HepG2 (cell line): ENCODE measurements around the gene BBOF1. TPM values are rescaled to one million over a fixed set of nuclear protein-coding genes. Genes with fewer than 3 reads are reported as not detected.

ENCODE experiments used
- CREM ChIP-seq, 2 experiments: sonication (generic) in 1 of 2; formaldehyde crosslinking in 1 of 2; IDR thresholded peaks; 2 replicates each; pipeline versions ENCODE4 v1.4.0 to v1.6.1; 2016 to 2020; ENCODE audit warnings: antibody characterized with exemption in 1 of 2, mild to moderate bottlenecking in 1 of 2, missing genetic modification reagents in 1 of 2
- ELF1 ChIP-seq: sonication (generic); formaldehyde crosslinking; IDR thresholded peaks from 2 replicates; pipeline ENCODE4 v1.4.0; 2020; ENCODE audit warnings: missing genetic modification reagents
- FOXM1 ChIP-seq: sonication (generic); formaldehyde crosslinking; IDR thresholded peaks from 2 replicates; pipeline ENCODE4 v1.5.0; 2020; ENCODE audit warnings: missing genetic modification reagents
- SYNCRIP ChIP-seq: fragments of 200-400 bp; formaldehyde crosslinking; IDR thresholded peaks from 2 replicates; pipeline ENCODE4 v1.6.1; 2018; ENCODE audit warnings: mild to moderate bottlenecking, low read depth, low read length; ENCODE audit not compliant: insufficient read depth
- TEAD3 ChIP-seq: optimal IDR thresholded peaks from 2 replicates; pipeline ENCODE3; 2016; ENCODE audit warnings: borderline replicate concordance
- ZKSCAN1 ChIP-seq: fragments of 150-350 bp; IDR thresholded peaks from 2 replicates; pipeline ENCODE4 v1.6.1; 2014; ENCODE audit warnings: low read length
- ZNF12 ChIP-seq: sonication (generic); formaldehyde crosslinking; IDR thresholded peaks from 2 replicates; pipeline ENCODE4 v1.5.0; 2020; ENCODE audit warnings: missing genetic modification reagents
- polyA plus RNA-seq, 8 experiments: library from polyadenylated mRNA; depleted of rRNA in 3 of 8; stranded (reverse) in 7 of 8; unstranded in 1 of 8; fragments of >200 nt; fragmentation: Illumina TruSeq in 4 of 8; extraction: Trizol in 4 of 8; gene quantifications; 2 replicates each; pipeline versions ENCODE4 v1.2.1 to v1.2.3, GENCODE V29; 2011 to 2016; ENCODE audit warnings: low read depth in 4 of 8, missing spikeins in 1 of 8, mixed read lengths in 1 of 8; ENCODE audit not compliant: insufficient read depth in 1 of 8
- total RNA-seq, 5 experiments: library from RNA; depleted of rRNA; stranded (reverse); fragments of >200 nt; fragmentation: Illumina TruSeq; extraction: Trizol; gene quantifications; 2 replicates each; pipeline ENCODE4 v1.2.3, GENCODE V29; 2016; ENCODE audit warnings: low read depth in 1 of 5
- TF ChIP-seq, protein P1 (sequence below): sonication (generic); formaldehyde crosslinking; IDR thresholded peaks from 2 replicates; pipeline ENCODE4 v1.4.0; 2020; ENCODE audit warnings: missing genetic modification reagents
- TF ChIP-seq, protein P2 (sequence below): sonication (generic); formaldehyde crosslinking; IDR thresholded peaks from 2 replicates; pipeline ENCODE4 v1.4.0; 2020; ENCODE audit warnings: missing genetic modification reagents, borderline replicate concordance
- TF ChIP-seq, protein P3 (sequence below): sonication (generic); formaldehyde crosslinking; IDR thresholded peaks from 2 replicates; pipeline ENCODE4 v1.4.0; 2020; ENCODE audit warnings: missing genetic modification reagents
- TF ChIP-seq, protein P4 (sequence below), 2 experiments: sonication (generic) in 1 of 2; formaldehyde crosslinking in 1 of 2; IDR thresholded peaks; 2 replicates each; pipeline versions ENCODE4 v1.6.1 to v1.9.0; 2014 to 2022; ENCODE audit warnings: antibody characterized with exemption in 1 of 2, borderline replicate concordance in 1 of 2, inconsistent platforms in 1 of 2, low read depth in 1 of 2, missing genetic modification reagents in 1 of 2

Gene BBOF1
- total and polyA plus RNA-seq, 2 of the 13 experiments (the other 11 are each of a cell fraction or from before 2014, with no cell fraction given), result 1.6 to 2.3 TPM

DNA sequence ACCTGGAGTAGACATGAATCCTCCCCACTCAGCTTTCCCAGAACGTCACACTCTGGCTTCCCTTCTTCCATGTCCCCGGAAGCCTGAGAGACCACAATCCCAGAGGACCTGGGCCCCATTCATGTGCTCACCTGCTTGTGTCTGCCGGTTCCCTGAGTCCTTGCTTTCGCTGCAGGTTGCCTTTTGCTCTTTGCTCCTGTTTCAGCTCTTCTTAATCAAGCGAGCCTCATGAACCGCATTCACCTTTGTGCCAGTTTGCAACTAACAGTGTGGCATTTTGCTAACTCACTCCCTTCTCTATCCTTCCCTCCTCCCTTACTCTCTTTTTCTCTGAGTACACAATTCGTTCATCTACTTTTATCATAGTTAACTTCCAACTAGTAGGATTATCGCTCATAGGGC is 23.2 kb upstream of the BBOF1 start (continued):
- TF ChIP-seq, protein P1, sequence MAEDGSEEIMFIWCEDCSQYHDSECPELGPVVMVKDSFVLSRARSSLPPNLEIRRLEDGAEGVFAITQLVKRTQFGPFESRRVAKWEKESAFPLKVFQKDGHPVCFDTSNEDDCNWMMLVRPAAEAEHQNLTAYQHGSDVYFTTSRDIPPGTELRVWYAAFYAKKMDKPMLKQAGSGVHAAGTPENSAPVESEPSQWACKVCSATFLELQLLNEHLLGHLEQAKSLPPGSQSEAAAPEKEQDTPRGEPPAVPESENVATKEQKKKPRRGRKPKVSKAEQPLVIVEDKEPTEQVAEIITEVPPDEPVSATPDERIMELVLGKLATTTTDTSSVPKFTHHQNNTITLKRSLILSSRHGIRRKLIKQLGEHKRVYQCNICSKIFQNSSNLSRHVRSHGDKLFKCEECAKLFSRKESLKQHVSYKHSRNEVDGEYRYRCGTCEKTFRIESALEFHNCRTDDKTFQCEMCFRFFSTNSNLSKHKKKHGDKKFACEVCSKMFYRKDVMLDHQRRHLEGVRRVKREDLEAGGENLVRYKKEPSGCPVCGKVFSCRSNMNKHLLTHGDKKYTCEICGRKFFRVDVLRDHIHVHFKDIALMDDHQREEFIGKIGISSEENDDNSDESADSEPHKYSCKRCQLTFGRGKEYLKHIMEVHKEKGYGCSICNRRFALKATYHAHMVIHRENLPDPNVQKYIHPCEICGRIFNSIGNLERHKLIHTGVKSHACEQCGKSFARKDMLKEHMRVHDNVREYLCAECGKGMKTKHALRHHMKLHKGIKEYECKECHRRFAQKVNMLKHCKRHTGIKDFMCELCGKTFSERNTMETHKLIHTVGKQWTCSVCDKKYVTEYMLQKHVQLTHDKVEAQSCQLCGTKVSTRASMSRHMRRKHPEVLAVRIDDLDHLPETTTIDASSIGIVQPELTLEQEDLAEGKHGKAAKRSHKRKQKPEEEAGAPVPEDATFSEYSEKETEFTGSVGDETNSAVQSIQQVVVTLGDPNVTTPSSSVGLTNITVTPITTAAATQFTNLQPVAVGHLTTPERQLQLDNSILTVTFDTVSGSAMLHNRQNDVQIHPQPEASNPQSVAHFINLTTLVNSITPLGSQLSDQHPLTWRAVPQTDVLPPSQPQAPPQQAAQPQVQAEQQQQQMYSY (CRISPR knock-in tag), result no peak
- no peak for TF ChIP-seq FOXM1 (CRISPR knock-in tag)
- 0 out of 2 replicates have a peak, but pooled peaks have one; percentile 35 for TF ChIP-seq ZNF12
- TF ChIP-seq, protein P2, sequence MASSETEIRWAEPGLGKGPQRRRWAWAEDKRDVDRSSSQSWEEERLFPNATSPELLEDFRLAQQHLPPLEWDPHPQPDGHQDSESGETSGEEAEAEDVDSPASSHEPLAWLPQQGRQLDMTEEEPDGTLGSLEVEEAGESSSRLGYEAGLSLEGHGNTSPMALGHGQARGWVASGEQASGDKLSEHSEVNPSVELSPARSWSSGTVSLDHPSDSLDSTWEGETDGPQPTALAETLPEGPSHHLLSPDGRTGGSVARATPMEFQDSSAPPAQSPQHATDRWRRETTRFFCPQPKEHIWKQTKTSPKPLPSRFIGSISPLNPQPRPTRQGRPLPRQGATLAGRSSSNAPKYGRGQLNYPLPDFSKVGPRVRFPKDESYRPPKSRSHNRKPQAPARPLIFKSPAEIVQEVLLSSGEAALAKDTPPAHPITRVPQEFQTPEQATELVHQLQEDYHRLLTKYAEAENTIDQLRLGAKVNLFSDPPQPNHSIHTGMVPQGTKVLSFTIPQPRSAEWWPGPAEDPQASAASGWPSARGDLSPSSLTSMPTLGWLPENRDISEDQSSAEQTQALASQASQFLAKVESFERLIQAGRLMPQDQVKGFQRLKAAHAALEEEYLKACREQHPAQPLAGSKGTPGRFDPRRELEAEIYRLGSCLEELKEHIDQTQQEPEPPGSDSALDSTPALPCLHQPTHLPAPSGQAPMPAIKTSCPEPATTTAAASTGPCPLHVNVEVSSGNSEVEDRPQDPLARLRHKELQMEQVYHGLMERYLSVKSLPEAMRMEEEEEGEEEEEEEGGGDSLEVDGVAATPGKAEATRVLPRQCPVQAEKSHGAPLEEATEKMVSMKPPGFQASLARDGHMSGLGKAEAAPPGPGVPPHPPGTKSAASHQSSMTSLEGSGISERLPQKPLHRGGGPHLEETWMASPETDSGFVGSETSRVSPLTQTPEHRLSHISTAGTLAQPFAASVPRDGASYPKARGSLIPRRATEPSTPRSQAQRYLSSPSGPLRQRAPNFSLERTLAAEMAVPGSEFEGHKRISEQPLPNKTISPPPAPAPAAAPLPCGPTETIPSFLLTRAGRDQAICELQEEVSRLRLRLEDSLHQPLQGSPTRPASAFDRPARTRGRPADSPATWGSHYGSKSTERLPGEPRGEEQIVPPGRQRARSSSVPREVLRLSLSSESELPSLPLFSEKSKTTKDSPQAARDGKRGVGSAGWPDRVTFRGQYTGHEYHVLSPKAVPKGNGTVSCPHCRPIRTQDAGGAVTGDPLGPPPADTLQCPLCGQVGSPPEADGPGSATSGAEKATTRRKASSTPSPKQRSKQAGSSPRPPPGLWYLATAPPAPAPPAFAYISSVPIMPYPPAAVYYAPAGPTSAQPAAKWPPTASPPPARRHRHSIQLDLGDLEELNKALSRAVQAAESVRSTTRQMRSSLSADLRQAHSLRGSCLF (CRISPR knock-in tag), result no peak
- TF ChIP-seq ZKSCAN1, result no peak
- peak; percentile 41; the same call in 1 of the 2 replicates for TF ChIP-seq CREM (IDR thresholded peaks at IDR 0.05)
- TF ChIP-seq CREM (CRISPR knock-in tag; IDR thresholded peaks at IDR 0.05), result no peak
- TF ChIP-seq TEAD3 (CRISPR knock-in tag), result peak; percentile 61
- TF ChIP-seq, protein P3, sequence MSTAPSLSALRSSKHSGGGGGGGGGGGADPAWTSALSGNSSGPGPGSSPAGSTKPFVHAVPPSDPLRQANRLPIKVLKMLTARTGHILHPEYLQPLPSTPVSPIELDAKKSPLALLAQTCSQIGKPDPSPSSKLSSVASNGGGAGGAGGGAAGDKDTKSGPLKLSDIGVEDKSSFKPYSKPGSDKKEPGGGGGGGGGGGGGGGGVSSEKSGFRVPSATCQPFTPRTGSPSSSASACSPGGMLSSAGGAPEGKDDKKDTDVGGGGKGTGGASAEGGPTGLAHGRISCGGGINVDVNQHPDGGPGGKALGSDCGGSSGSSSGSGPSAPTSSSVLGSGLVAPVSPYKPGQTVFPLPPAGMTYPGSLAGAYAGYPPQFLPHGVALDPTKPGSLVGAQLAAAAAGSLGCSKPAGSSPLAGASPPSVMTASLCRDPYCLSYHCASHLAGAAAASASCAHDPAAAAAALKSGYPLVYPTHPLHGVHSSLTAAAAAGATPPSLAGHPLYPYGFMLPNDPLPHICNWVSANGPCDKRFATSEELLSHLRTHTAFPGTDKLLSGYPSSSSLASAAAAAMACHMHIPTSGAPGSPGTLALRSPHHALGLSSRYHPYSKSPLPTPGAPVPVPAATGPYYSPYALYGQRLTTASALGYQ, result 0 out of 2 replicates have a peak, but pooled peaks have one; percentile 19
- TF ChIP-seq, protein P4, sequence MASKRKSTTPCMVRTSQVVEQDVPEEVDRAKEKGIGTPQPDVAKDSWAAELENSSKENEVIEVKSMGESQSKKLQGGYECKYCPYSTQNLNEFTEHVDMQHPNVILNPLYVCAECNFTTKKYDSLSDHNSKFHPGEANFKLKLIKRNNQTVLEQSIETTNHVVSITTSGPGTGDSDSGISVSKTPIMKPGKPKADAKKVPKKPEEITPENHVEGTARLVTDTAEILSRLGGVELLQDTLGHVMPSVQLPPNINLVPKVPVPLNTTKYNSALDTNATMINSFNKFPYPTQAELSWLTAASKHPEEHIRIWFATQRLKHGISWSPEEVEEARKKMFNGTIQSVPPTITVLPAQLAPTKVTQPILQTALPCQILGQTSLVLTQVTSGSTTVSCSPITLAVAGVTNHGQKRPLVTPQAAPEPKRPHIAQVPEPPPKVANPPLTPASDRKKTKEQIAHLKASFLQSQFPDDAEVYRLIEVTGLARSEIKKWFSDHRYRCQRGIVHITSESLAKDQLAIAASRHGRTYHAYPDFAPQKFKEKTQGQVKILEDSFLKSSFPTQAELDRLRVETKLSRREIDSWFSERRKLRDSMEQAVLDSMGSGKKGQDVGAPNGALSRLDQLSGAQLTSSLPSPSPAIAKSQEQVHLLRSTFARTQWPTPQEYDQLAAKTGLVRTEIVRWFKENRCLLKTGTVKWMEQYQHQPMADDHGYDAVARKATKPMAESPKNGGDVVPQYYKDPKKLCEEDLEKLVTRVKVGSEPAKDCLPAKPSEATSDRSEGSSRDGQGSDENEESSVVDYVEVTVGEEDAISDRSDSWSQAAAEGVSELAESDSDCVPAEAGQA (IDR thresholded peaks at IDR 0.05; ENCODE audit: low read depth), result no peak
- TF ChIP-seq, protein P4 (CRISPR knock-in tag; IDR thresholded peaks at IDR 0.05; ENCODE audit: borderline replicate concordance), result no peak
- TF ChIP-seq ELF1 (CRISPR knock-in tag), result peak; percentile 47; the same call in 1 of the 2 replicates
- TF ChIP-seq SYNCRIP, result no peak
